ENCODE results near the gene PMPCA.

GRCh38 chr9:136370037-136370436 lies 40.4 kb upstream of the PMPCA start:
- TF ChIP-seq, protein P1, sequence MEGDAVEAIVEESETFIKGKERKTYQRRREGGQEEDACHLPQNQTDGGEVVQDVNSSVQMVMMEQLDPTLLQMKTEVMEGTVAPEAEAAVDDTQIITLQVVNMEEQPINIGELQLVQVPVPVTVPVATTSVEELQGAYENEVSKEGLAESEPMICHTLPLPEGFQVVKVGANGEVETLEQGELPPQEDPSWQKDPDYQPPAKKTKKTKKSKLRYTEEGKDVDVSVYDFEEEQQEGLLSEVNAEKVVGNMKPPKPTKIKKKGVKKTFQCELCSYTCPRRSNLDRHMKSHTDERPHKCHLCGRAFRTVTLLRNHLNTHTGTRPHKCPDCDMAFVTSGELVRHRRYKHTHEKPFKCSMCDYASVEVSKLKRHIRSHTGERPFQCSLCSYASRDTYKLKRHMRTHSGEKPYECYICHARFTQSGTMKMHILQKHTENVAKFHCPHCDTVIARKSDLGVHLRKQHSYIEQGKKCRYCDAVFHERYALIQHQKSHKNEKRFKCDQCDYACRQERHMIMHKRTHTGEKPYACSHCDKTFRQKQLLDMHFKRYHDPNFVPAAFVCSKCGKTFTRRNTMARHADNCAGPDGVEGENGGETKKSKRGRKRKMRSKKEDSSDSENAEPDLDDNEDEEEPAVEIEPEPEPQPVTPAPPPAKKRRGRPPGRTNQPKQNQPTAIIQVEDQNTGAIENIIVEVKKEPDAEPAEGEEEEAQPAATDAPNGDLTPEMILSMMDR (IDR thresholded peaks at IDR 0.05) = no peak
- TF ChIP-seq POLR2A (IDR thresholded peaks at IDR 0.05) = no peak

All from testis (tissue), 2 donors.